ENCODE measurements around the gene ASTL. TPM values are rescaled to one million over a fixed set of nuclear protein-coding genes. Genes with fewer than 3 reads are reported as not detected.

The ASTL gene
- total RNA-seq, 1 donor from 2014 or later = not detected

- DNase-seq (ENCODE audit: low spot score) = no peak
- Mint-ChIP-seq H3K27ac (ENCODE audit: unreplicated experiment) (no peak overlapping the region), H3K9me3 (ENCODE audit: unreplicated experiment) (no peaks in the 10 kb centered on the region), H3K4me1 (ENCODE audit: unreplicated experiment) (no peaks in the 10 kb centered on the region), H3K27me3 (ENCODE audit: unreplicated experiment) (peaks cover 4% of the 10 kb centered on the region), H3K36me3 (ENCODE audit: low read depth, unreplicated experiment) (no peaks in the 10 kb centered on the region), H3K4me3 (ENCODE audit: unreplicated experiment) (no peak overlapping the region)
- TF ChIP-seq CTCF (IDR thresholded peaks at IDR 0.05; ENCODE audit: unreplicated experiment) = no peak
These were observed 44.8 kb downstream of the ASTL start for GRCh38 chr2:96093528-96093927.

GRCh38 chr2:96092951-96093350 lies 45.4 kb downstream of the ASTL start:
- H3K36me3 Mint-ChIP-seq (ENCODE audit: low read depth, unreplicated experiment) = no peaks in the 10 kb centered on the region
- peaks cover 4% of the 10 kb centered on the region for H3K27me3 Mint-ChIP-seq (ENCODE audit: unreplicated experiment)
- no peaks in the 10 kb centered on the region for H3K9me3 Mint-ChIP-seq (ENCODE audit: unreplicated experiment)
- DNase-seq (ENCODE audit: low spot score) = no peak
- no peaks in the 10 kb centered on the region for H3K4me1 Mint-ChIP-seq (ENCODE audit: unreplicated experiment)
- no peak for TF ChIP-seq CTCF (IDR thresholded peaks at IDR 0.05; ENCODE audit: unreplicated experiment)
- H3K4me3 Mint-ChIP-seq (ENCODE audit: unreplicated experiment) = no peak overlapping the region
- no peak overlapping the region for H3K27ac Mint-ChIP-seq (ENCODE audit: unreplicated experiment)

GRCh38 chr2:96092573-96092877 lies 45.8 kb downstream of the ASTL start:
- TF ChIP-seq CTCF (IDR thresholded peaks at IDR 0.05; ENCODE audit: unreplicated experiment) = no peak
- Mint-ChIP-seq H3K27me3 (ENCODE audit: unreplicated experiment) (peaks cover 4% of the 10 kb centered on the region), H3K36me3 (ENCODE audit: low read depth, unreplicated experiment) (no peaks in the 10 kb centered on the region), H3K4me3 (ENCODE audit: unreplicated experiment) (no peak overlapping the region), H3K9me3 (ENCODE audit: unreplicated experiment) (no peaks in the 10 kb centered on the region), H3K27ac (ENCODE audit: unreplicated experiment) (no peak overlapping the region), H3K4me1 (ENCODE audit: unreplicated experiment) (no peaks in the 10 kb centered on the region)
- no peak for DNase-seq (ENCODE audit: low spot score)

- DNase-seq (ENCODE audit: low spot score) = peak; percentile 3
- Mint-ChIP-seq H3K4me1 (ENCODE audit: unreplicated experiment) (no peaks in the 10 kb centered on the region), H3K4me3 (ENCODE audit: unreplicated experiment) (no peak overlapping the region), H3K27me3 (ENCODE audit: unreplicated experiment) (peaks cover 4% of the 10 kb centered on the region), H3K27ac (ENCODE audit: unreplicated experiment) (no peak overlapping the region), H3K36me3 (ENCODE audit: low read depth, unreplicated experiment) (no peaks in the 10 kb centered on the region), H3K9me3 (ENCODE audit: unreplicated experiment) (no peaks in the 10 kb centered on the region)
- TF ChIP-seq CTCF (IDR thresholded peaks at IDR 0.05; ENCODE audit: unreplicated experiment) = no peak
These were observed 46.4 kb downstream of the ASTL start for GRCh38 chr2:96091711-96092572.

GRCh38 chr2:96091141-96091710 lies 47.1 kb downstream of the ASTL start:
- H3K36me3 Mint-ChIP-seq (ENCODE audit: low read depth, unreplicated experiment) = no peaks in the 10 kb centered on the region
- H3K27me3 Mint-ChIP-seq (ENCODE audit: unreplicated experiment) = peaks cover 4% of the 10 kb centered on the region
- DNase-seq (ENCODE audit: low spot score) = no peak
- H3K27ac Mint-ChIP-seq (ENCODE audit: unreplicated experiment) = no peak overlapping the region
- no peaks in the 10 kb centered on the region for H3K9me3 Mint-ChIP-seq (ENCODE audit: unreplicated experiment)
- no peak for TF ChIP-seq CTCF (IDR thresholded peaks at IDR 0.05; ENCODE audit: unreplicated experiment)
- H3K4me1 Mint-ChIP-seq (ENCODE audit: unreplicated experiment) = no peaks in the 10 kb centered on the region
- no peak overlapping the region for H3K4me3 Mint-ChIP-seq (ENCODE audit: unreplicated experiment)
